Ammon's horn (tissue), 1 donor: ENCODE measurements around the gene ARHGAP32.

Experiments used
- DNase-seq: peaks from one replicate; pipeline ENCODE4 v3.0.0-alpha.2; 2016; ENCODE audit warnings: low spot score

ARHGAP32 gene

DNA sequence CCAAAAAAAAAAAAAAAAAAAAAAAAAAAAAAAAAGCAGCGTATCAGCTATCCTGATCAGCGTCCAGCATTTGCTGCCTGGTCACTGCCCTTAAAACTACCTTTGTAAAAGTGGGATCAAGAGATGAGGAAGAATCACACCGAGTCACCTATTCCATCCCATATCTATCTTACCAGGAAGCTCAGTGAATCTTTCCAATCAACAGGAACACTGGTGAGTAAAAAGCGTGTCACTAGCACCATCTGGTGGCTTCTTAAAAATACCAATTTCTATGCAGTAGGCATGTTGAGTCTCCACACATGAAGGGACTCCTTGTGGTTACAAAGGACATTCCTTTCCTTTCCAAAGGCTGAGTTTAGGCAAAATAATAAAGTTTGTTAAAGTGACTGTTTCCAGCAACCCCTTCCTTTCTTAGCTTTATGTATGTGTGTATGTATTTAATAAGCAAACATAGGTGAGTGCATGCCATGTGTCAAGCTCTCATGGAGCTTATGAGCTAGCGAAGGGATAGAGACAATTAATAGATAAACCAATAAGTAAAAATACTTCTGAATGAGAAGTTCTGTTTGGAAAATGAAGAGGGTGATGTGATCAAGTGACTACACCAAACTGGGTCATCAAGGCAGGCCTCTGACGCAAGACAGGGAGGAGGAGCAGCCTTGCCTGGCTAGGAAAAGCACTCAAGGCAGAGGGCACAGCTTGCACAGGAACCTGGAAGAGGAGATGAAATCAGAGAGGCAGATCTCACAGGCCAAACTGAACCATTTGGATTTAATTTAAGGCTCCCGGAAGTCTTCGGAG is 235.5 kb downstream of the ARHGAP32 start:
- DNase-seq: peak; percentile 81

GRCh38 chr11:128955636-128956035 is 236.5 kb downstream of the ARHGAP32 start:
- DNase-seq: no peak

DNA sequence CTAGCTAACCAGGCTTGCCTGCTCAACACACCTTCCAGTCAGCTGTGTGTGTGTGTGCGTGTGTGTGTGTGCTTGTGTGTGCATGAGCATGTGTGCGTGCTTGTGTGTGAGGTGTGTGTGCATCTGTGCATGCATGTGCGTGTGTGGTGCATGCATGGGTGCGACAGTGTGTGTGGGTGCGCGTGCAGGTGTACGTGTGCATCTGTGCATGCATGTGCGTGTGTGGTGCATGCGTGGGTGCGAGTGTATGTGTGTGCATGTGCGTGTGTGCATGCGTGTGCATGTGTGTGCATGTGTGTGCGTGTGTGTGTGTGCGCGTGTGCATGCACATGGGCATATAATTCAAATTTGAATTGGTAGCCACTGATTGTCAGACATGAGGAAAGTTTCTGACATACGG is 239.0 kb downstream of the ARHGAP32 start:
- DNase-seq: no peak

- DNase-seq: no peak
These were observed 242.2 kb downstream of the ARHGAP32 start for GRCh38 chr11:128949791-128950454.

DNA sequence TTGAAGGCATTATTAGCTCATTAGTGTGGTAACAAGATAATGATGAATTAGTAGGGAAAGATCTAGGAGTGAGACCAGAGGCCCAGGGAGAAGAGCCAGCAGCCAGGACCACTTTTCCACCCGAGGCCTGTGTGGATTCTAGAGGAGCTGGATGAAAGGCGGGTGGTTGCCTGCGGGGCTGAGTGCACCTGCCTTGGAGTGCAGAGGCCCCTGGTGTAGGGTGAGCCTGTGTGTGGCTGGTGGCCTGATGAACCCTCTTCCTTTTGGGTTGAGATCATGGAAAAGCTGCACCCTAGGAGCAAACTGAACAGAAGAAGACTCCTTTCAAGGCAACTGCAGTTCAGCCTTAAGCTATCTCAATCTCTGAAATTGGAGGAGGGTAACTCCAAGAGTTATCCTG is 243.5 kb downstream of the ARHGAP32 start:
- no peak for DNase-seq

GRCh38 chr11:128947773-128948172 is 244.4 kb downstream of the ARHGAP32 start:
- DNase-seq: no peak

GRCh38 chr11:128946648-128947047 is 245.5 kb downstream of the ARHGAP32 start:
- DNase-seq: no peak

- no peak for DNase-seq
These were observed 248.6 kb downstream of the ARHGAP32 start for GRCh38 chr11:128943428-128943976.

- no peak for DNase-seq
These were observed 249.2 kb downstream of the ARHGAP32 start, which contains the start of gene TP53AIP1 for GRCh38 chr11:128942817-128943427. TSS of gene TP53AIP1 (minus strand) at chr11:128942871. CDS start at chr11:128937818, 5,053 bp downstream.

GRCh38 chr11:128942272-128942612 is 249.9 kb downstream of the ARHGAP32 start:
- DNase-seq: no peak

- DNase-seq: no peak
These were observed 250.4 kb downstream of the ARHGAP32 start for GRCh38 chr11:128941573-128942271.

- no peak for DNase-seq
These were observed 251.0 kb downstream of the ARHGAP32 start for GRCh38 chr11:128941110-128941509.

GRCh38 chr11:128940603-128941002 is 251.5 kb downstream of the ARHGAP32 start:
- no peak for DNase-seq

DNA sequence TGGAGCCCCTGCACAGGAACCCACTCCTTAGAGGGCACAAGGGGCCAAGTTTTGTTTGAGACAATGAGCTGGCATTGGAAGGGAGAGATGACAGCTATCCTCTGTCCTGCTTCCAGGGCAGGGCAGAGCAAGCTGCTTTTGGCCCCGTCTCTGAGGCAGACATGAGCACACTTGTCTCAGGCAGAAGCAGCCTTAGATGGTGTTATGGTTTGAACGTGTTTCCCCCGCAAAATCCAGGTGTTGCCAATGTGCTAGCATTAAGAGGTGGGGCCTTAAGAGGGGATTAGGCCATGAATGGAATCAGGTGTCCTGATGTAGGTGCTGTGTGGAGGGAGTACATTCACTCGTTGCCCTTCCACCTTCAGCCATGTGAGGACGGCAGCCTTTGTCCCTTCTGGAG is 252.0 kb downstream of the ARHGAP32 start:
- no peak for DNase-seq

- no peak for DNase-seq
These were observed 252.5 kb downstream of the ARHGAP32 start for GRCh38 chr11:128939591-128939990.

- no peak for DNase-seq
These were observed 253.8 kb downstream of the ARHGAP32 start for GRCh38 chr11:128938156-128938885.

DNA sequence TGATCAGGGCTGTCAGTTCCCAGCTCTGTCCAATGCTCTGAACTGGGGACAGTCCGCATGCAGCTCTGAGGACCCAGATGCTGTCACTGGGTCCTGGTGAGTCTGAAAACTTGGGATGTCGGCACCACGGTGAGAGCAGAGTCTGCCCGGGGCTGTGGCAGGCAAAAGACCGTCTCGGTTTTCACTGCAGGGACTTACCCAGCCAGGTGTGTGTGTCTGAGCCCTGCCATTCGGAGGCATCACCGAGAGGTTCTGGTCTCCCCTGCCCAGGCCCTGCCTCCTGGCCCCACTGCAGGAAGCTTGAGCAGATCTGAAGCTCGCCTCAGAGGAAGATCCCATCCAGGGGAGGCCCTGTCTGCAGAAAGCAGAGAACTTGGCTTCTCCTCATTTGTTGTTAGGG is 254.6 kb downstream of the ARHGAP32 start:
- no peak for DNase-seq

- DNase-seq: no peak
These were observed 255.4 kb downstream of the ARHGAP32 start for GRCh38 chr11:128936606-128937251.

GRCh38 chr11:128934926-128935325 is 257.2 kb downstream of the ARHGAP32 start:
- DNase-seq: no peak

DNA sequence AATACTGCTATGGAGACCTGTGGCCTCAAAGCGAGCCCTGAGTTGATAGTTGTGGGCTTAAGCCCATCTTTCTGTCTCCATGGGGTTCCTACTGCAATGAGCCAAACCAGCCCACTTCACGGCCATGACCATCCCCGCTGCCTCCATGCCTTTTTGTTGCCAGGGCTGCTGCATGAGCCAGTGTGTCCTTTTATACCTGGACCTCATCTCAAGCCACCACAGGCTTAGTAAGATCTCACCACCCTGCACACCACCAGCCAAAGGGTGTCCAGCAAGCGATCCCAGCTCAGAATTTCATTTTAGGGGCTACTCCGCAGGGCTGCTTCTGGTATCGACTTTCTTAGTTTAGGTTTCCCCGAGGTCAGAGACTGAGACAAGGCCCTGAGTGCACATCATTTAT is 257.8 kb downstream of the ARHGAP32 start:
- DNase-seq: no peak
